HTERT RPE-1 (cell line): ENCODE measurements around the gene AGTR2.
"Not testable (repeated sequence)": the region's sequence is repeated elsewhere in the genome, so short reads cannot be mapped to it uniquely, and the experiment has no call there.

Source experiments
- in situ Hi-C: fragments of 300-500 bp; cut with MboI; formaldehyde crosslinking; loops from 4 replicates; pipeline ENCODE4 v1.14.3; 2020; ENCODE audit warnings: low sequenced_read_pairs

AGTR2 gene, protein sequence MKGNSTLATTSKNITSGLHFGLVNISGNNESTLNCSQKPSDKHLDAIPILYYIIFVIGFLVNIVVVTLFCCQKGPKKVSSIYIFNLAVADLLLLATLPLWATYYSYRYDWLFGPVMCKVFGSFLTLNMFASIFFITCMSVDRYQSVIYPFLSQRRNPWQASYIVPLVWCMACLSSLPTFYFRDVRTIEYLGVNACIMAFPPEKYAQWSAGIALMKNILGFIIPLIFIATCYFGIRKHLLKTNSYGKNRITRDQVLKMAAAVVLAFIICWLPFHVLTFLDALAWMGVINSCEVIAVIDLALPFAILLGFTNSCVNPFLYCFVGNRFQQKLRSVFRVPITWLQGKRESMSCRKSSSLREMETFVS

GRCh38 chrX:116170511-116170910, at the start of gene AGTR2:
Gene AGTR2, plus strand, starts transcription at chrX:116170744. Its CDS starts 1,537 bp downstream, at chrX:116172281.
- in situ Hi-C loops = no loop called here

DNA sequence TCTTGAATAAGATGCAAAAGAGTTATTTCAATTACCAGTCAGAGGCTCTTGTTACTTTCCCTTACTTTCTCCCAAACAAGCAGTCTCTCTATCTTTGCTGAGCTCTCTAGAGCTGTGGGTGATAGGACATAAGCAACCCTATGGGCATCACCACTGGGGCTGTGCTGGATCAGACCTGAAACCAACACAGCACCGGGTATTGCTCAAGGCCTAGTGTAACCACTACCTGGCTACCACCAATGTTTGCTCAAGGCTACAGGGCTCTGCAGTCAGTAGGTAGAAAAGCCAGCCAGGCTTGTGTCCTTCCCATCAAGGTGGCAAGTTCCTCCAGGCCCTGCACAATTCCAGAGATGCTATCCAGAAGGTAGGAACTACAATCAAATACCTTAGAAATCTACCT, 35.3 kb upstream of the AGTR2 start:
- in situ Hi-C loops = no loop called here

DNA sequence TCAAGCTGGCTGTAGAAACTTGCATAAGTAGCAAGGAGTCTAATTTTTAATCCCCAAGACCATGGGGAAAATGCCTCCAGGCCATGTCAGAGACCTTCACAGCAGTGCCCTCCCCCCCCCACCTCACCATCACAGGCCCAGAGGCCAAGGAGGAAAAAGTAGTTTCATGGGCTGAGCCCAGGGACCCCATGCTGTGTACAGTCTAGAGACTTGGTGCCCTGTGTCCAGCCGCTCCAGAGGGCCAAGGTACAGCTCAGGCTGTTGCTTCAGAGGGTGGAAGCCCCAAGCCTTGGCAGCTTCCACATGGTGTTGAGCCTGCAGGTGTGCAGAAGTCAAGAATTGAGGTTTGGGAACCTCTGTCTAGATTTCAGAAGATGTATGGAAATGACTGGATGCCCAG, 29.3 kb upstream of the AGTR2 start:
- in situ Hi-C loops = not testable (repeated sequence)

GRCh38 chrX:116142976-116143375, 27.6 kb upstream of the AGTR2 start:
- in situ Hi-C loops = no loop called here

GRCh38 chrX:116172976-116173375, 2.4 kb downstream of the AGTR2 start:
- in situ Hi-C loops = no loop called here

GRCh38 chrX:116181300-116181699, 10.8 kb downstream of the AGTR2 start:
- in situ Hi-C loops = no loop called here

- in situ Hi-C loops = no loop called here
Observed at GRCh38 chrX:116185163-116185562, 14.6 kb downstream of the AGTR2 start.

- in situ Hi-C loops = no loop called here
Observed at GRCh38 chrX:116194649-116195048, 24.1 kb downstream of the AGTR2 start.

GRCh38 chrX:116198235-116198634, 27.7 kb downstream of the AGTR2 start:
- in situ Hi-C loops = no loop called here

GRCh38 chrX:116198810-116199209, 28.3 kb downstream of the AGTR2 start:
- in situ Hi-C loops = no loop called here

GRCh38 chrX:116204932-116205331, 34.4 kb downstream of the AGTR2 start:
- in situ Hi-C loops = no loop called here

GRCh38 chrX:116213262-116213661, 42.7 kb downstream of the AGTR2 start:
- in situ Hi-C loops = no loop called here

DNA sequence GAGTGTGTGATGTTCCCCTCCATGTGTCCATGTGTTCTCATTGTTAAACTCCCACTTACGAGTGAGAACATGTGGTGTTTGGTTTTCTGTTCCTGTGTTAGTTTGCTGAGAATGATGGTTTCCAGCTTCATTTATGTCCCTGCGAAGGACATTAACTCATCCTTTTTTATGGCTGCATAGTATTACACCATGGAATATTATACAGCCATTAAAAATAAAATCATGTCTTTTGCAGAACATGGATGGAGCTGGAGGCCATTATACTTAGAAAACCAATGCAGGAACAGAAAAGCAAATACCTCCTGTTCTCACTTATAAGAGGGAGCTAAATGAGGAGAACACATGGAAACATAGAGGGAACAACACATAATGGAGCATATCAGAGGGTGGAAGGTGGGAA, 46.5 kb downstream of the AGTR2 start:
- in situ Hi-C loops = not testable (repeated sequence)
